Cortex of kidney (tissue), 1 donor: ENCODE measurements around the gene COL16A1.

Experiments
- DNase-seq: peaks from one replicate; lab custom pipeline; 2025; lab: John Stamatoyannopoulos, UW

Gene COL16A1

GRCh38 chr1:31665234-31665878 lies 38.5 kb downstream of the COL16A1 start:
- DNase-seq, result no peak

GRCh38 chr1:31664528-31664927 lies 39.3 kb downstream of the COL16A1 start:
- DNase-seq, result no peak

- DNase-seq, result no peak
These were observed 40.0 kb downstream of the COL16A1 start for GRCh38 chr1:31663622-31664452.

GRCh38 chr1:31662463-31662862 lies 41.4 kb downstream of the COL16A1 start:
- no peak for DNase-seq

GRCh38 chr1:31661856-31662255 lies 42.0 kb downstream of the COL16A1 start:
- DNase-seq, result no peak

GRCh38 chr1:31660871-31661455 lies 42.9 kb downstream of the COL16A1 start:
- no peak for DNase-seq

GRCh38 chr1:31659889-31660288 lies 43.9 kb downstream of the COL16A1 start:
- DNase-seq, result no peak

GRCh38 chr1:31658721-31659120 lies 45.1 kb downstream of the COL16A1 start:
- DNase-seq, result no peak

- no peak for DNase-seq
These were observed 45.8 kb downstream of the COL16A1 start for GRCh38 chr1:31657972-31658510.

GRCh38 chr1:31657020-31657804 lies 46.6 kb downstream of the COL16A1 start:
- no peak for DNase-seq

GRCh38 chr1:31655756-31656155 lies 48.1 kb downstream of the COL16A1 start:
- DNase-seq, result no peak

- DNase-seq, result no peak
These were observed 48.7 kb downstream of the COL16A1 start for GRCh38 chr1:31655104-31655503.

- DNase-seq, result no peak
These were observed 49.4 kb downstream of the COL16A1 start for GRCh38 chr1:31654474-31654776.

GRCh38 chr1:31653717-31654473 lies 49.9 kb downstream of the COL16A1 start:
- DNase-seq, result no peak

GRCh38 chr1:31652891-31653499 lies 50.8 kb downstream of the COL16A1 start:
- DNase-seq, result no peak

GRCh38 chr1:31651766-31652165 lies 52.1 kb downstream of the COL16A1 start:
- DNase-seq, result no peak

- no peak for DNase-seq
These were observed 52.8 kb downstream of the COL16A1 start for GRCh38 chr1:31651089-31651420.

- DNase-seq, result no peak
These were observed 53.4 kb downstream of the COL16A1 start for GRCh38 chr1:31650161-31651088.

- no peak for DNase-seq
These were observed 55.0 kb downstream of the COL16A1 start for GRCh38 chr1:31648641-31649357.
